SK-N-MC (cell line): ENCODE results near the gene C6orf136.

Experiments
- EZH2 ChIP-seq: fragments of 200-600 bp; sonication (generic); IDR thresholded peaks from one replicate; pipeline ENCODE4 v1.6.1; 2017; ENCODE audit warnings: antibody characterized with exemption
- FOXP2 ChIP-seq: optimal IDR thresholded peaks from 2 replicates; pipeline ENCODE3; 2011; ENCODE audit warnings: mild to moderate bottlenecking, moderate library complexity; ENCODE audit not compliant: insufficient read depth; ENCODE audit errors: extremely low read length, control extremely low read depth
- POLR2AphosphoS5 ChIP-seq: IDR thresholded peaks from 2 replicates; pipeline ENCODE4 v1.6.1; 2012; ENCODE audit warnings: mild to moderate bottlenecking, low read depth, low read length, borderline replicate concordance

DNA sequence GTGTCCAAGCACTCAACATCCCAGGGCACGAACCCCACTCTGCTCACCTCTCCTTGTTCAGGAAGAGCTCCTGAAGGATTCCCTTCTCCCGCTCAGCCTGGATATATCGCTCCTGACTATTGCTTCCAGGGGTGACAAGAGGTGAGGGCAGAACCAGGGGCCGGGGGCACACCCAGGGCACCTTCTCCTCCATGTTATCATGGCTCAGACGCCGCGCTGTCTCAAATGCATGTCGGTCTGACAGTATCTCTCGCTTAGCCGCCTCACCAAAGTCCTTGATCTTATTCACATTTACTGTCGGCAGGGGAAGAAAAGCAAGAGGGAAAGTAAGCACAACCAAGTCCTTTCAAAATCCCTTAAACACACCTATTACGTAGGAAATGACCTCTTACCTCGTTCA, 43.0 kb upstream of the C6orf136 start:
- TF ChIP-seq EZH2 (no peak), POLR2AphosphoS5 (no peak), FOXP2 (no peak)
